ENCODE results near the gene DSCAML1.

Gene DSCAML1

DNA sequence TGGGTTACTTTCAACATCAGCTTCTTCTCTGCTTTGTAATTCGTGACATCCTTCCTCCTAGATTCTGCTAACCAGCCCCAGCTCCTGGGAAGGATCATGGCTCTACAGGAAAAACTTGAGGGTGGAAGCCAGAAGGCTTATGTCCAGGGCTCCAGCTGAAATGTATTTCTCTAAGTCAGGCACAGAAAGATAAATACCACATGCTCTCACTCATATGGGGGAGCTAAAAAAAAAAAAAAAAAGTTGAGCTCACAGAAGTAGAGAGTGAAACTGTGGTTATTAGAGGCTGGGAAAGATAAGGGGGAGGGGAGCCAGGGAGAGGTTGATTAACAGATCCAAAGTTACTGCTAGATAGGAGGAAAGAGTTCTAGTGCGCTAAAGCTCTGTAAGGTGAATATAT, 74.9 kb downstream of the DSCAML1 start:
- no peak for DNase-seq (ENCODE audit: low read depth)

DNA sequence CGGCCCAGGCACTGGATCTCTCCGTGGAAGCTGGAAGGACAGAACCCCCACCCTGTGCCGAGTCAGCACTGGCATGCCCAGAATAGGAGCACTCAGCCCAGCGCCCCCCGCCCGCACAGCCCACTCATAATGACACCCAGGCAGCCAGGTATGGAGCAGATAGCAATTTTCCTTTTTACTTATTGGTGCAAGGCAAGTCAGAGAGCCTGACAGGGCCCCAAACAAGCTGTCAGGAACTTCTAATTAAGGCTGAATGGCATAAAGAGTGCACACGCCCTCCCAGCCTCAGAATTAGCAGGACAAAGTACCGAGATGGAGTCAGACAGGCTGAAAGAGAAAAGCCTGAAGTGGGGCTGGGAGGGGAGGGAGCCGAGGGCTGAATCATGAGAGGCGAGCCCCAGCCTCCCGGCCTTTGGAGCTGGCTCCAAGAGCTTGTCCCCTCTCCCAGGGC, 76.9 kb downstream of the DSCAML1 start:
- DNase-seq (ENCODE audit: low read depth) = no peak

DNA sequence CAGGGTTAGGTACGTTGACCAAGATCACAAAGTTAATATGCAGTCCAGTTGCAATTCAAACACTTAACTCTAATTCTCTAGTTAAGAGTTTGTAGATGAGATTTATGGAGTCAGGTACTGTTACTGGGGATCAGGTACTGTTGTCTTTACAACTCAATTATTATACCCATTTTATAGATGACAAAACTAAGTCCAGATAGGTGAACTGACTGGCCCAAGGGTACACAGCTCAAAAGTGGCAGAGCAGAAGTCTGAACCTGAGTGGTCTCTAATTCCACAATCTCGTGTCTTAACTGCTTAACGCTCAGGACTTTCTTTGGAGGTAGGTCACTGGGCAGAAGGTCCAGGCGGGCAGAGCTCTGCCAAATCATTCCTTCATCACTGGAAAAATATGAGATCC, 77.5 kb downstream of the DSCAML1 start:
- no peak for DNase-seq (ENCODE audit: low read depth)

DNA sequence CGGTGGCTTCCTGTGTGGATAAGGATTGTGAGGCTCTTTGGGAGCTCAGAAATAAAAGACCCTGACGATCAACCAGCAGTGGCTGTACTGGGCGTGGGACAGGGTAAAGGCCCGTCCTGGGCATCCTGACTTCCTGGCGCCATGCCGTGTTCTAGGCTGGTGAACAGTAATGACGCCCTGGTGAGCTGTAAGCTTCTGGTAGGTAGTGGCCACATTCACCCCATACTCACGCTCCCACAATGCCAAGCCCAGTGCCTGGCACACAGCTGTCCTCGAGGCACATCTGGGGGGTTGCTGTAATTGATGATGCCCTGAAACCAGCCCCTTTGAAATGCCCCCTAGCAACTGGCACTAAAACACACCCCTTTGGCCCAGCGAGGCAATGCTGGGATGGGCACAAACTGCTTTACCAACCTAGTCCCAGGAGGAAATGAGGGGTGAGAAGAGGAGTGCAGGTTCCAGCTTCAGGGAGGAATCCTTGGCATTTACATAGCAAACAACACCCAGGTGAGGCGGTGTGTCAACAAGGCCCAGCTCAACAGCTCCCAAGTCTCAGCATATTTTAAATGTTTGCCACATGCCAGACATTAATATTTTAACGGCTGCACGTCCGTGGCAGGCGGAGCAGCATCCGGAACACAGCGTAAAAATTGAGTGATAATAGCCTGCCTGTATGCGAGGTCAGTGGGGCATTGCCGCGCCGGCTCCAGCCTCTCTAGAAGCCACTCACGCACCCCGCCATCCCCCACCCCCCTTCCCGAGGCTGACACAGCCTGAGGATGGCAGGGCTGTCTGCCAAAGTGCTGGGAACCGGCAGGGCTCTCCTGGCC, 79.3 kb downstream of the DSCAML1 start:
- DNase-seq (ENCODE audit: low read depth) = no peak

DNA sequence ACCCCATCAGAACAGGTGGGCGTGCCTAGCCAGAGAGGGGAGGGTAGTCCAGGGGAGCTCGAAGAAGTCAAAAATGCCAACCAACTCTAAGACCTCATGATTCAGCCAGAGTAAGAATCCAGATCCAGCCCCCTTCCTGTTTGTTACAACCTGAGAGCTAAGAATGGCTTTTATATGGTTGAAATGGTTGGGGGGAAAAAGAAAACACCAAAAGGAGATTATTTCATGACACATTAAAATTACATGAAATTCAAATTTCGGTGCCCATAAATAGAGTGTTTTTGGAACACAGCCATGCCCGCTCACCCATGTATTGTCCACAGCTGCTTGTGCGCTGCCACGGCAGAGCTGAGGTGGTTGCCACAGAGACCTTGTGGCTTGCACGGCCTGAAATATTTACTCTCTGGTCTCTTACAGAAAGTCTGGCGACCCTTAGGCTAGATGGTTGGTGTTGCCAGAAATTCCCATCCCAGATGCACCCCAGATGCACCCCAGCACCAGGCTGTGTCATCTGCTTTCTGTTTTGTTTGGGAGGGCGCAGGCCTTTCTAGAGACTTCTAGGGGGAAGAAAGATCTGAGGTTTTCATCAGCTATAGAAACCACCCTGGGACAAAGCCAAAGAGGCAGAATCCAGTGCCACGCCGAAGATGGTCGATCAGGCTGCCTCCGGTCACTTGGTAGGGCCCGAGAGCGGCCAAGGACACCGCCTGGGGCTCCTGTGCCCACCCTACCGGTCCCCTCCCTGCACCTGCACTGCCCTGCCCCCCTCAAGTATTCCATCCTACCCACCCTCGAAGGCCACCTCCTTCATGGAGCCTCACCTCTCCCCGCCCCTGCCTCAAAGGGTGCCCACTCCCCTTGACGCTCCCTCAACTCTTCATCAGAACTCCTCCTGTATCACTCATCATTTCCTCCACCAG, 80.2 kb downstream of the DSCAML1 start:
- no peak for DNase-seq (ENCODE audit: low read depth)

DNA sequence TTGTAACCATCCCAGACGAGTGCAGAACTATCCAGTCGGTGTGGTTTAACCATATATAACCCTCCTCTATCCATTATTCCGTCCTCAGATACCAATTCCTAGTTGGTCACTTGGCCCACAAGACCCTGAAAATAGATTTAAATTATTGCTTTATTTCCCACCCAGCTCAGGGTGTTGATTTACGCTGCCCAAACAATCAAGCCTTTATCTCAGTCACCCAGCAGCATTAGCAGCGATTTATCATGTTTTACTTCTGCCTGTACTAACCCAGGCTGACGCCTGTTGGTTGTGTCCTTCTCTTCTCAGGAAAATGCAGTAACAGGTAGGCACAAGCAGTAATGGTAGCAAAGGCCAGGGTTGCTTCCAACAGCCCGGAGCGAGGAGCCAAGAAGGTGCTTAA, 81.2 kb downstream of the DSCAML1 start:
- no peak for DNase-seq (ENCODE audit: low read depth)

DNA sequence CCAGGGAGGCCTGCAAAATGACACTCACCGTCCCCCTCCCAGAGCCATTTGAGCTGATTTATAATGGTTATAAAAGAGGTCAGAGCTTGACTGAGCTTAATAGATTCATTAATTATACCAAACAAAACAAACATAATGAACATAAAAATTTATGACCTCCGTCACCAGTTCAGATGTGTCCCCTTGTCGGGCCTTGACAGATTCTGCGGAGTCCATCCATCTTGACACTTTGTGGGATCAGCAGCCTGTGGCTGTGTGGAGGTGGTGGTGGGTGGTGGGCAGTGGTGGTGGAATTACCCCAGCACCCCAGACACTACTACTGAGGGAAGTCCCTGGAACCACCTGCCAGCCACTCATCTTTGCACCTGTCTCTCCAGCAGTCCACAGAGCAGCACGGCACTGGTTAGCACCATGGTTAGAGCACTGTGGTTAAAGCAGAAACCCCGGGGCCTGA, 83.5 kb downstream of the DSCAML1 start:
- DNase-seq (ENCODE audit: low read depth) = no peak

DNA sequence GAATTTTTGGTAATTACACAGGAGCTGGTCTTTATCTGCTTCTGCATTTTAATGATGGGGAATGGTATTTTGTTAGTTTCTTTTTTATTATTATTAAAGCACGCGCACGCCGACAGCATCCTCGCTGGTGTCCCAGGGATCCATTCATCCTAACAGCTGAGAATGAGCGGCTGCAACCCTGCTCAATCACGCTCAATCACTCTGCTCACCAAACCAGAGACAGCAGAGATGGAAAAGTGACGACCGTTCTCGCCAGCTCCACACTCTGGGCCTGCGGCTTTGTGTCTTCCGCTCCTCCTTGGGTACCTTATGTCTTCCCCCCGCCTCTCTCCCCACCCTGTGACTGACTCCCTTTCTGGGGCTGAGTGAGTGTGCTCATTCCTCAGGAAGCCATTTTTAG, 84.5 kb downstream of the DSCAML1 start:
- no peak for DNase-seq (ENCODE audit: low read depth)

DNA sequence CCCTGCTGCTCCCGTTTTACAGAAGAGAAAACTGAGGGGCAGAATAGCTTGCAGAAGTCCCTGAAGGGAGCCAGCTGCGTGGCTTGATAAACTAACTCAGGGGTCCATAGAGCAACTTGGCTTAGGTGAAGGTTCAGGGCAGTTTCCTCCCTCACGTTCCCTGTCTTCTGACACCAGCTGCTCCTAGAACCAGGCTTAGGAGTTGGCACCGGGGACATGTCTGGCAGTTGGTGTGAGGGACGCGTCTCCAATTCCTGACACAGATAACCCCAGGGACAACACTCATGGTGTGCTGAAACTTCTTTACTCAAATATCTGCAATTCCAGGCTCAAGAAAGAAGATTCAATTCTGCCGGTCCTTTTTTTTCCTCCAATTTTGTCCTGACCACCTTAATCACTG, 85.7 kb downstream of the DSCAML1 start:
- no peak for DNase-seq (ENCODE audit: low read depth)

DNA sequence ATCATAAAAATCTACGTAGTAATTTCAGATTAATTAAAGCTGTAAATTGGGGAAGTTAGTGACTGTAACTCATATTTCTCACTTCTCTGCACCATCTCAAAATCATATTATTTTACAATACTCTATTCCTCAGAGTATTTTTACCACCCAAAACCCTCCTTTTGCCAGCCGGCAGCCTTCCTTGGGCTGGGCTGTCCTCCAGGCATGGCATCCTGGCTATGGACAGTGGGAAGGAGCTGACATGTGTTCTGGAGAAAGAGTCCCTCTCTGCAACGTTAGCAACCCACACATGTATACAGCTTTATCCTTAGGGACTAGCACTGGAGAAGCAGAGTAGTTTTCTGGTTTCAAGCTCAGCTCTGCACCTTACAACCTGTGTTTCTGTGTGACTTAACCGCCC, 86.8 kb downstream of the DSCAML1 start:
- no peak for DNase-seq (ENCODE audit: low read depth)

DNA sequence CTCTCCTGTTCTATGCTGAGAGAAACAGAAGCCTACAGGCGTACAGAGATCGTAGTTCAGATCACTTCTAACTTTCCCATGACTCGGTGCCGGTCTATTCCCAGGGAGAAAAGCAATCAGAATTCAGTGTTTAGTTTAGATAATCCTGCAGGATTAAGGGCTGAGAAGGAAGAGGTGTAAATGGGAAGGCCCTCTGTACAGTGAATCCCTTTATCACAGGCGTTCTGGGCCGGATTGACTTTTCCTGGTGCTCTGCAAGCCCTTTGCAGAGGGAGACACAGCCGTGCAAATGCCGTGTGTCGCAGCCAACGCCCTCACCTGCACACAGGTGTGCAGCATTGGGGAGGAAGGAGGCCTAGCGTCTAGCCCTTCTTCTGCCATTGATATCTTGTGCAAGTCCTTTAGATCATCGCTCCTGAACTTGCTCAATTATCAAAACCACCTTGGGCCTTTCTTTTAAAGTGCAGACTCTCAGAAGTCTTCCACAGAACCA, 90.6 kb downstream of the DSCAML1 start:
- no peak for DNase-seq (ENCODE audit: low read depth)

DNA sequence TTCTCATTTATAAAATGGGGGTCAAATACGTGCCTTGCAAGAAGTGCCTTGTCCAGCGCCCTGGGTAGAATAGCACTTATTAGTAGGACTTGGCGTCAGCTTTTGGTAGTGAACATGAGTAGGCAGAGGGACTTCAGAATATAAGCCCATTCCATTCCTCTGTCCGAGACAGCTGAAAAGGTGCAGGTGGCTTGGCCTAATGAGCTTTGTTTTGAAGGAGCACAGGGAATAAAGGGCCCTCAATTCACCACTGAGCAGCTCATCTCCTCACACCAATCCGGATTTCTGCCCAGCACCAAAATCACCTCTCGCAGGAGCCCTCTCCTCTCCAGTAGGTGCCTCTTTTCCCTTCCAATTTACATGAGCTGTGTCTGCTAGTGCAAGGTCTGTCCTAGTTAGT, 91.2 kb downstream of the DSCAML1 start:
- DNase-seq (ENCODE audit: low read depth) = no peak

DNA sequence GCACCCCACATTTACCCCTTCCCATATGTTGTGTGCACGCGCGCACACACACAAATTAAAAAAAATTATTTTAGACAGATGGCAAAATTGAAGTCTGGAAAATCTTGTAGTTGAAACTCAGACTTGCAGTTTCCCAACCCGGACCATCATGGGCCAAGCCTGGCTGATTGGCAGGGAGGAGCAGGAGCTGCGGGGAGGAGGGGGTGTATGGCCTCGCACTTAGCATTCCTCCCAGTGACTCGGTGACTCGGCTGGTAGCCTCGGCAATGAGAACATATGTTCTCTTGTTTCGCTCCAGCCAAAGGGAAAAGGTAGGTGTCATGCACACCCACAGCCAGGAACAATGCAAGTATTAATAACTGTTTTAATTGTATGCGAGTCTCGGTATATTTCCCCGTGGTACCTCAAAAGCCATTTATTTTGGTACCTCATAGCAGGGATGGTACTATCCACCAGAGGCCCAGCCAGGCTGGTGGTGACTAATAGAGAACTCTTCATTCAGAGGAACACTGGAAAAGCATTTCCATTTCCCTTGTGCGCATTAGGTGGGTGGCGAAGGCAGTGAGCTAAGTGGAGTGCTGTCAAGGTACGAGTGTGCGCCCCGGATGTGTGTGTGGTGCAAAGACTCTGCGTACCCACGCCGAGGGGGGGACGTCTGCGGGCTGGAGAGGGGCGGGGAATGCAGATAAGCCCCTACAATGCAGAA, 92.5 kb downstream of the DSCAML1 start:
- no peak for DNase-seq (ENCODE audit: low read depth)

DNA sequence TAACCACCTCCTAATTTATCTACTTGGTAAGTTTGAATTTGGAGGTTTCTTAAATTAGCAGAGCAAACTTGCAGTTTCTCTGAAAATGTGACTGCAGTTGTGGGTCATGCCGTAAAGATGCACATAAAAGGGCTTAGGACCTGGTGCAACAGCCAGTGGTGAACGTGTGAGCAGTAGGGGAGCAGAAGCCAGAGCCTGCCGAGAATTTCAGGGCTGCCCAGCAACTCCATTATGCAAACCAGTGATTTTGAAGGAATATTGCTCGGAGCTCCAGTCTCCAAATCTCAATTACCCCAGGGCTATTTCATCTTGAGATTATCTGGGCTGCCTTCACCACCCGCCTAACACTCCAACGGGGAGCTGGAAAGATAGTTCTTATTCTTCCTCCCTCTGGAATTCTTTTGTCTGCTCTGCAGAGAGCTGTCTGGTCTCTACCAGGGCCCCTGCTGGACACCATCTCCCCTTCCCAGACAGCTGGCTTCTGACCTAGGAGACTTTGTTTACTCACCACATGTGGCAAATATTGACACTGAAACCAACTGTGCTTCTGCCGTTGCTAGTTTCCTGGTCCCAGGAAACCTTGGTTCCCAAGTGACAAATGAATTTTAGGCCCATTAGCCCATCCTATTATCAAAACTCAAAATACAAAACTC, 93.9 kb downstream of the DSCAML1 start:
- DNase-seq (ENCODE audit: low read depth) = no peak

DNA sequence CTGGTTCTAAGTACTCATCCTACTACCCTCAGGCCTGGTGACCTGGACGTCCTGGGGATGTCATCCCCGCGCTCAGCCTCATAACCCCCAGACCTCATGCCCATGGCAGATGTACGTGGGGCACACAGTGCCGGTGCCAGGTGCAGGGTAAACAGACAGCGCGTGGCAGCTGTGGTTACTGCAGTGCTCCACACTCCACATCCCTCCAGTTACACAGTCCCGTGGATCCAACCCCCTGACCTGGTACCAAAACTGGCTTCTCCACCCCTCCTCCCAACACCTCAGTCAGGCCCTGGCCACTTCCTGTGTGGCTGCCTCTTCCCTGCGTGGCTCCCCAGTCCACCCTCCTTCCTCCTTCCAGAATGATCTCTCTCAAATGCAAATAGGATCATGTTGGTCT, 95.2 kb downstream of the DSCAML1 start:
- no peak for DNase-seq (ENCODE audit: low read depth)

DNA sequence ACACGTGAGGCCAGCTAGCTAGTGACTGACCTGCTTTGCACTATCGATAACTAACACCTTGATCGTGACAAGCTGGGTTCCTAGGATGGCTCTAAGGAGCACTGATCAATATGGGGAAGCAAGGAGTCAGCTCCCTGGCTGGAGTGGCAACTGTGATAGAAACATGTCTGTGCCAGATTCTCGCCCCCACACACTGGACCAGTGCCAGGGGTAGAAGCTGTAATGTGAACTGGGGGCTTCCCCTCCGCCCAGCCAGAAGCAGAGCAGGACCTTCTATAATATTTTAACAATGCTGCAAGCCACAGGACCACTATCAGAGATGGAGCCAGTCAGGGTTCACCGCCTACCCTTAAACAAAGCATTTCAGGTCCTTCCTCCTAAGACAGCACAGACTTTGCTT, 96.5 kb downstream of the DSCAML1 start:
- no peak for DNase-seq (ENCODE audit: low read depth)

DNA sequence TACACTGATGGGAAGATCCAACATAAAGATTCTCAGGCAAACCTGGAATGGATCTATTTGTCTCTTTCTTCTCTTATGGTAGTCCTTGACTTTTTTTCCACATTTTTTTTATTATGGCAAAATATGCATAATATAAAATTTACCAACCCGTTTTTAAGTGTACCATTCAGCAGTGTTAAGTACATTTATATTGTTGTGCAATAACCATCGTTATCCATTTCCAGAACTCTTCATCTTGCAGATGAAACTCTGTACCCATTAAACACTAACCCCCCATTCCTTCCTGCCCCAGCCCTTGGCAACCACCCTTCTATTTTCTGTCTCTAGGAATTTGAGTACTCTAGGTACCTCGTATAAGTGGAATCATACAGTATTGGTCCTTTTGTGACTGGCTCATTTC, 99.7 kb downstream of the DSCAML1 start:
- DNase-seq (ENCODE audit: low read depth) = no peak

DNA sequence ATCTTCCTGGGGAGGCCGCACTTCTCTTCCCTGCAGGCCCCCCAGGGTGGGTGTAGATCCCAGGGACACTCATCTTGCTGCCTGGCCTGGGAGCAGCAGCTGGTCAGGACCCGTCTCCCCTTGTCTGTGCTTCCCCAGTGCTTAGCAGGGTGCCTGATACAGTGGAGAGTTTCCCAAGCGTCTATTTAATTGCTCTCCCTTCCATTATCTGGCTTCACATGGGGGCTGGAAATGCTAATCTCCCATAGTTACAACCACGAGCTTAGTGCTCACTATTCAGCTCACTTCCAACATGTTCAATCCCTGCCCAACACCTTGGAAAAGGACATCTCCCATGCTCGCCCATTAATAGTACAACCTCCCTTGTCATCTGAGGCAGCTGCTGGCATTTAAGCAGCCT, 100.5 kb downstream of the DSCAML1 start:
- no peak for DNase-seq (ENCODE audit: low read depth)

DNA sequence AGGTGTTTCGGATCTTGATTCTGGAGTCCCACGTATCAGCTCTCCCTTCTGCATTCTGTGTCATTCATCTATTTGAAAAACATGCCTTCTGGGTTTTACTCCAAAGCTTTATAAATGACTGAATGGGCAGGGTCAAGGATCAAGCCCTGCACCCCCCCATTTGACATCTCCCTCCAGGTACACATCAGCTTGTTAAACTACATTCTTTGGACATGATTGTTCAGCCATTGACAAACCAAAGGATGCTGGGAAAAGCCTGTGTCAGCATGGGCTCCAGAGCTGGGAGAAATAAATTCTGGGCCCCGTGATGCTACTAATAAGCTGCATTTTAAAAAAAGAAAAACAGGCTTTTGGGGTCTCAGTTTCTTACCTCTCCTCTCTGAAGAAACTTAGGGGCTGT, 103.7 kb downstream of the DSCAML1 start:
- DNase-seq (ENCODE audit: low read depth) = no peak

DNA sequence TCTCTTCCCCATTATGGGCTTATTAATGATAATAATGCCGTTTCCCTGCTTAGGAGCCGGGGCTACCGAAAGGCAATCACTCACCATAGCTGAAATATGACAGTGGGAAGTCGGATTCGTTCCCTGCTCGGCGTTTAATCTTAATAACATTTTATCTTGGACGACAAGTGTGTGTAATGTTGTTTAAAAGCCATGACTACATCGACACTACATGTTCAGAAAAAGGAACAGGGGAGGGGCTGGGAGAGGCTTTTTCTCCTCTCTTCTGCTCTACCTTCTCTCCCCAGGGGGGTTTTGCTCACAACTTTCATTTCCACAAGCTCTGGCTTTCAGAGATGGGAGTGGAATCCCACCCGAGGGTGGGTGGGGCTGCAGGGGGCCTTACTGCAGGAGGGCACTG, 105.5 kb downstream of the DSCAML1 start:
- no peak for DNase-seq (ENCODE audit: low read depth)

DNA sequence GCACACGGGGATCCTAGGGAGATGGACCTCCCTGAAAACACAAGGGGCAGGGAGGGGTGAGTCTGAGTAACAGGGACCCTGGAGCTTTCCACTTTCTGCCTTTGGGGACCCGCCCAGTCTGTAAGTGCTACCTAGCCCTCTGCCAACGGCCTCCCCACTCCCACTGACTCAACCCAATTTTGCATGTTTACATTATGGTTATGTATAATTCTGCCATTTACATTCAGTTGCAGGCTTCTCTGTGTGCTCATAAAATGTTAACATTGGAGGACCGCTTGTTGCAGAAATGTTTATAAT, 105.8 kb downstream of the DSCAML1 start:
- no peak for DNase-seq (ENCODE audit: low read depth)
